ENCODE data around the gene TBC1D22A. TPM values are rescaled to one million over a fixed set of nuclear protein-coding genes. Genes with fewer than 3 reads are reported as not detected.

Gene TBC1D22A
- total and polyA plus RNA-seq, 2 experiments from 2014 or later, result 9.6 to 13.3 TPM

DNA sequence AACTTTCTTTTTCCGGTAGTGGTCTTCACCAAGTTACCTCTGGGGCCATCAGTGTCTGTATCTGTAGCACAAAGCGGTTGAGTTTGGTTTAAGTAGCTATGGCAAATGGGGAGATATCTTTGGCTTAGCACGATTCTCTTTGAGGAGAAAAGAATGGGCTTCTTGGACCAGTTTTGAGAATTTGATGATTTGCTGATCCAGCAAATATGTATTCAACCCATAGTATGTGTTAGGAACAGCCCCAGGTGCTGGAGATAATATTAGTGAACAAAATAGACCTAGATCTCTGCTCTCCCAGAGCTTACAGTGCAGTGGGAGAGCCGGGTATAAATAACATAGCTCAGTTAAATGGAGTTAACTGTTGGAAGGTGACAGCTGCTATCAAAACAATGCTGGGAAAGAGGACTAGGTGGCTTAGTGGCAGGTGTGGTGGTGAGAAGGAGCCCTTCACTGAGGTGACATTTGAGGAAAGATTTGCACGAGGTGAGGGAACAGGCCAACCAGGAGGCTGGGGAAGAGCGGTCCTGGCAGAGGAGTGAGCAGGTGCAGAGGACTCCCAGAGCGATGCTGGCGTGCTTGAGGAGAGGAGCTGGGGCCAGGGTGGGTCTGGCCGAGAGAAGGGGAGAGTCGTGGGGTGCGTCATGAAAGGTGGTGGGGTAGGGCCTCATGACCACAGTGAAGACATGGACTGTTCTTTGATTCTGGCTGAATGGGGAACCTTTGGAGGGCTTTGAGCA, 5.0 kb downstream of the TBC1D22A start (continued):
- TF ChIP-seq, protein P1, sequence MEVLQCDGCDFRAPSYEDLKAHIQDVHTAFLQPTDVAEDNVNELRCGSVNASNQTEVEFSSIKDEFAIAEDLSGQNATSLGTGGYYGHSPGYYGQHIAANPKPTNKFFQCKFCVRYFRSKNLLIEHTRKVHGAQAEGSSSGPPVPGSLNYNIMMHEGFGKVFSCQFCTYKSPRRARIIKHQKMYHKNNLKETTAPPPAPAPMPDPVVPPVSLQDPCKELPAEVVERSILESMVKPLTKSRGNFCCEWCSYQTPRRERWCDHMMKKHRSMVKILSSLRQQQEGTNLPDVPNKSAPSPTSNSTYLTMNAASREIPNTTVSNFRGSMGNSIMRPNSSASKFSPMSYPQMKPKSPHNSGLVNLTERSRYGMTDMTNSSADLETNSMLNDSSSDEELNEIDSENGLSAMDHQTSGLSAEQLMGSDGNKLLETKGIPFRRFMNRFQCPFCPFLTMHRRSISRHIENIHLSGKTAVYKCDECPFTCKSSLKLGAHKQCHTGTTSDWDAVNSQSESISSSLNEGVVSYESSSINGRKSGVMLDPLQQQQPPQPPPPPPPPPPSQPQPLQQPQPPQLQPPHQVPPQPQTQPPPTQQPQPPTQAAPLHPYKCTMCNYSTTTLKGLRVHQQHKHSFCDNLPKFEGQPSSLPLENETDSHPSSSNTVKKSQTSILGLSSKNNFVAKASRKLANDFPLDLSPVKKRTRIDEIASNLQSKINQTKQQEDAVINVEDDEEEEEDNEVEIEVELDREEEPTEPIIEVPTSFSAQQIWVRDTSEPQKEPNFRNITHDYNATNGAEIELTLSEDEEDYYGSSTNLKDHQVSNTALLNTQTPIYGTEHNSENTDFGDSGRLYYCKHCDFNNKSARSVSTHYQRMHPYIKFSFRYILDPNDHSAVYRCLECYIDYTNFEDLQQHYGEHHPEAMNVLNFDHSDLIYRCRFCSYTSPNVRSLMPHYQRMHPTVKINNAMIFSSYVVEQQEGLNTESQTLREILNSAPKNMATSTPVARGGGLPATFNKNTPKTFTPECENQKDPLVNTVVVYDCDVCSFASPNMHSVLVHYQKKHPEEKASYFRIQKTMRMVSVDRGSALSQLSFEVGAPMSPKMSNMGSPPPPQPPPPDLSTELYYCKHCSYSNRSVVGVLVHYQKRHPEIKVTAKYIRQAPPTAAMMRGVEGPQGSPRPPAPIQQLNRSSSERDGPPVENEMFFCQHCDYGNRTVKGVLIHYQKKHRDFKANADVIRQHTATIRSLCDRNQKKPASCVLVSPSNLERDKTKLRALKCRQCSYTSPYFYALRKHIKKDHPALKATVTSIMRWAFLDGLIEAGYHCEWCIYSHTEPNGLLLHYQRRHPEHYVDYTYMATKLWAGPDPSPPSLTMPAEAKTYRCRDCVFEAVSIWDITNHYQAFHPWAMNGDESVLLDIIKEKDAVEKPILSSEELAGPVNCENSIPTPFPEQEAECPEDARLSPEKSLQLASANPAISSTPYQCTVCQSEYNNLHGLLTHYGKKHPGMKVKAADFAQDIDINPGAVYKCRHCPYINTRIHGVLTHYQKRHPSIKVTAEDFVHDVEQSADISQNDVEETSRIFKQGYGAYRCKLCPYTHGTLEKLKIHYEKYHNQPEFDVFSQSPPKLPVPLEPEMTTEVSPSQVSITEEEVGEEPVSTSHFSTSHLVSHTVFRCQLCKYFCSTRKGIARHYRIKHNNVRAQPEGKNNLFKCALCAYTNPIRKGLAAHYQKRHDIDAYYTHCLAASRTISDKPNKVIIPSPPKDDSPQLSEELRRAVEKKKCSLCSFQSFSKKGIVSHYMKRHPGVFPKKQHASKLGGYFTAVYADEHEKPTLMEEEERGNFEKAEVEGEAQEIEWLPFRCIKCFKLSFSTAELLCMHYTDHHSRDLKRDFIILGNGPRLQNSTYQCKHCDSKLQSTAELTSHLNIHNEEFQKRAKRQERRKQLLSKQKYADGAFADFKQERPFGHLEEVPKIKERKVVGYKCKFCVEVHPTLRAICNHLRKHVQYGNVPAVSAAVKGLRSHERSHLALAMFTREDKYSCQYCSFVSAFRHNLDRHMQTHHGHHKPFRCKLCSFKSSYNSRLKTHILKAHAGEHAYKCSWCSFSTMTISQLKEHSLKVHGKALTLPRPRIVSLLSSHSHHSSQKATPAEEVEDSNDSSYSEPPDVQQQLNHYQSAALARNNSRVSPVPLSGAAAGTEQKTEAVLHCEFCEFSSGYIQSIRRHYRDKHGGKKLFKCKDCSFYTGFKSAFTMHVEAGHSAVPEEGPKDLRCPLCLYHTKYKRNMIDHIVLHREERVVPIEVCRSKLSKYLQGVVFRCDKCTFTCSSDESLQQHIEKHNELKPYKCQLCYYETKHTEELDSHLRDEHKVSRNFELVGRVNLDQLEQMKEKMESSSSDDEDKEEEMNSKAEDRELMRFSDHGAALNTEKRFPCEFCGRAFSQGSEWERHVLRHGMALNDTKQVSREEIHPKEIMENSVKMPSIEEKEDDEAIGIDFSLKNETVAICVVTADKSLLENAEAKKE (CRISPR knock-in tag; IDR thresholded peaks at IDR 0.05), result no peak
- TF ChIP-seq, protein P2, sequence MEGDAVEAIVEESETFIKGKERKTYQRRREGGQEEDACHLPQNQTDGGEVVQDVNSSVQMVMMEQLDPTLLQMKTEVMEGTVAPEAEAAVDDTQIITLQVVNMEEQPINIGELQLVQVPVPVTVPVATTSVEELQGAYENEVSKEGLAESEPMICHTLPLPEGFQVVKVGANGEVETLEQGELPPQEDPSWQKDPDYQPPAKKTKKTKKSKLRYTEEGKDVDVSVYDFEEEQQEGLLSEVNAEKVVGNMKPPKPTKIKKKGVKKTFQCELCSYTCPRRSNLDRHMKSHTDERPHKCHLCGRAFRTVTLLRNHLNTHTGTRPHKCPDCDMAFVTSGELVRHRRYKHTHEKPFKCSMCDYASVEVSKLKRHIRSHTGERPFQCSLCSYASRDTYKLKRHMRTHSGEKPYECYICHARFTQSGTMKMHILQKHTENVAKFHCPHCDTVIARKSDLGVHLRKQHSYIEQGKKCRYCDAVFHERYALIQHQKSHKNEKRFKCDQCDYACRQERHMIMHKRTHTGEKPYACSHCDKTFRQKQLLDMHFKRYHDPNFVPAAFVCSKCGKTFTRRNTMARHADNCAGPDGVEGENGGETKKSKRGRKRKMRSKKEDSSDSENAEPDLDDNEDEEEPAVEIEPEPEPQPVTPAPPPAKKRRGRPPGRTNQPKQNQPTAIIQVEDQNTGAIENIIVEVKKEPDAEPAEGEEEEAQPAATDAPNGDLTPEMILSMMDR (conservative IDR thresholded peaks at IDR 0.05; ENCODE audit: low read depth in 2 of 2), result no peak
- TF ChIP-seq JUNB (IDR thresholded peaks at IDR 0.05; ENCODE audit: unreplicated experiment), result no peak
- TF ChIP-seq NANOG (IDR thresholded peaks at IDR 0.05; ENCODE audit: borderline replicate concordance), result no peak
- TF ChIP-seq, protein P3, sequence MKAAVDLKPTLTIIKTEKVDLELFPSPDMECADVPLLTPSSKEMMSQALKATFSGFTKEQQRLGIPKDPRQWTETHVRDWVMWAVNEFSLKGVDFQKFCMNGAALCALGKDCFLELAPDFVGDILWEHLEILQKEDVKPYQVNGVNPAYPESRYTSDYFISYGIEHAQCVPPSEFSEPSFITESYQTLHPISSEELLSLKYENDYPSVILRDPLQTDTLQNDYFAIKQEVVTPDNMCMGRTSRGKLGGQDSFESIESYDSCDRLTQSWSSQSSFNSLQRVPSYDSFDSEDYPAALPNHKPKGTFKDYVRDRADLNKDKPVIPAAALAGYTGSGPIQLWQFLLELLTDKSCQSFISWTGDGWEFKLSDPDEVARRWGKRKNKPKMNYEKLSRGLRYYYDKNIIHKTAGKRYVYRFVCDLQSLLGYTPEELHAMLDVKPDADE (IDR thresholded peaks at IDR 0.05), result no peak
